Ascending aorta (tissue), 2 donors: ENCODE measurements around the gene JUN. TPM values are rescaled to one million over a fixed set of nuclear protein-coding genes. Genes with fewer than 3 reads are reported as not detected.

ENCODE experiments used
- DNase-seq, 2 donors: peaks; one replicate each; pipeline ENCODE4 v3.0.0-alpha.2; 2019; ENCODE audit warnings: low spot score in 2 of 2
- H3K27ac ChIP-seq, 2 donors: fragments of 200-600 bp; sonication (generic); one replicate each; pipeline ENCODE4 v1.5.1; 2016 to 2017; ENCODE audit warnings: mild to moderate bottlenecking in 1 of 2
- H3K27me3 ChIP-seq: fragments of 200-600 bp; sonication (generic); one replicate; pipeline ENCODE4 v1.5.1; 2017
- H3K36me3 ChIP-seq, 2 donors: fragments of 200-600 bp; sonication (generic); one replicate each; pipeline ENCODE4 v1.5.1; 2016
- H3K4me1 ChIP-seq, 2 donors: fragments of 200-600 bp; sonication (generic); one replicate each; pipeline ENCODE4 v1.5.1; 2016 to 2017; ENCODE audit warnings: mild to moderate bottlenecking in 1 of 2
- H3K4me3 ChIP-seq, 2 donors: fragments of 200-600 bp; sonication (generic); one replicate each; pipeline ENCODE4 v1.5.1; 2016 to 2017; ENCODE audit warnings: mild to moderate bottlenecking in 1 of 2
- H3K9me3 ChIP-seq, 2 donors: fragments of 200-600 bp; sonication (generic); one replicate each; pipeline ENCODE4 v1.5.1; 2016
- CTCF ChIP-seq, 3 experiments: fragments of 200-600 bp in 2 of 3; fragments of 450-650 bp in 1 of 3; sonication (generic) in 2 of 3; IDR thresholded peaks; one replicate each; pipeline ENCODE4 v1.5.1; 2016 to 2019; ENCODE audit warnings: antibody characterized with exemption in 3 of 3, mild to moderate bottlenecking in 1 of 3, moderate library complexity in 1 of 3
- intact Hi-C: fragments of 100-400 bp; cut with DNase I; formaldehyde crosslinking; loops from one replicate; pipeline ENCODE4 v1.15.1; 2023
- total RNA-seq: library from RNA; depleted of rRNA; stranded (reverse); fragments of >200 nt; gene quantifications from one replicate; pipeline ENCODE4 v1.1.0, GENCODE V29; 2016

Gene JUN
- total RNA-seq, 1 donor from 2014 or later: 1,004 TPM

- DNase-seq: no peak
- no peaks in the 10 kb centered on the region for H3K9me3 ChIP-seq
- H3K4me3 ChIP-seq: no peak overlapping the region
- peak overlapping the region; percentile 86 to 97 for H3K27ac ChIP-seq
- no peaks in the 10 kb centered on the region for H3K36me3 ChIP-seq
- intact Hi-C loops: no loop called here
- no peaks in the 10 kb centered on the region for H3K27me3 ChIP-seq
- peaks cover 5 to 19% of the 10 kb centered on the region in 2 donors for H3K4me1 ChIP-seq
- no peak for TF ChIP-seq CTCF (IDR thresholded peaks at IDR 0.05)
Measured at GRCh38 chr1:58813801-58814200, 30.0 kb upstream of the JUN start.

GRCh38 chr1:58813361-58813760 lies 29.5 kb upstream of the JUN start:
- H3K9me3 ChIP-seq: no peaks in the 10 kb centered on the region
- TF ChIP-seq CTCF (IDR thresholded peaks at IDR 0.05): no peak
- no peak for DNase-seq
- H3K4me1 ChIP-seq: peaks cover 5 to 19% of the 10 kb centered on the region in 2 donors
- no peak overlapping the region for H3K4me3 ChIP-seq
- H3K27ac ChIP-seq: peak overlapping the region; percentile 86 to 97
- intact Hi-C loops: no loop called here
- H3K27me3 ChIP-seq: no peaks in the 10 kb centered on the region
- H3K36me3 ChIP-seq: no peaks in the 10 kb centered on the region

- Histone ChIP-seq H3K4me1 (peaks cover 5 to 19% of the 10 kb centered on the region in 2 donors), H3K9me3 (no peaks in the 10 kb centered on the region), H3K4me3 (no peak overlapping the region), H3K36me3 (no peaks in the 10 kb centered on the region), H3K27ac (peak overlapping the region; percentile 86 to 97), H3K27me3 (no peaks in the 10 kb centered on the region)
- no peak for TF ChIP-seq CTCF (IDR thresholded peaks at IDR 0.05)
- intact Hi-C loops: no loop called here
- no peak for DNase-seq
Measured at GRCh38 chr1:58812926-58813325, 29.1 kb upstream of the JUN start.

- no peak for DNase-seq
- Histone ChIP-seq H3K9me3 (no peaks in the 10 kb centered on the region), H3K4me3 (no peak overlapping the region), H3K27me3 (no peaks in the 10 kb centered on the region), H3K27ac (peak overlapping the region in 1 of 2 donors; percentile 86), H3K4me1 (peaks cover 5 to 19% of the 10 kb centered on the region in 2 donors), H3K36me3 (no peaks in the 10 kb centered on the region)
- TF ChIP-seq CTCF (IDR thresholded peaks at IDR 0.05): no peak
- intact Hi-C loops: no loop called here
Measured at GRCh38 chr1:58812468-58812867, 28.6 kb upstream of the JUN start.

GRCh38 chr1:58811303-58811702 lies 27.5 kb upstream of the JUN start:
- H3K4me3 ChIP-seq: no peak overlapping the region
- no peaks in the 10 kb centered on the region for H3K36me3 ChIP-seq
- TF ChIP-seq CTCF (IDR thresholded peaks at IDR 0.05): no peak
- intact Hi-C loops: no loop called here
- no peak overlapping the region for H3K27ac ChIP-seq
- H3K27me3 ChIP-seq: no peaks in the 10 kb centered on the region
- no peaks in the 10 kb centered on the region for H3K9me3 ChIP-seq
- peaks cover 5 to 10% of the 10 kb centered on the region in 2 donors for H3K4me1 ChIP-seq
- DNase-seq: no peak
